ENCODE results near the gene PSMD1.

Gene PSMD1

DNA sequence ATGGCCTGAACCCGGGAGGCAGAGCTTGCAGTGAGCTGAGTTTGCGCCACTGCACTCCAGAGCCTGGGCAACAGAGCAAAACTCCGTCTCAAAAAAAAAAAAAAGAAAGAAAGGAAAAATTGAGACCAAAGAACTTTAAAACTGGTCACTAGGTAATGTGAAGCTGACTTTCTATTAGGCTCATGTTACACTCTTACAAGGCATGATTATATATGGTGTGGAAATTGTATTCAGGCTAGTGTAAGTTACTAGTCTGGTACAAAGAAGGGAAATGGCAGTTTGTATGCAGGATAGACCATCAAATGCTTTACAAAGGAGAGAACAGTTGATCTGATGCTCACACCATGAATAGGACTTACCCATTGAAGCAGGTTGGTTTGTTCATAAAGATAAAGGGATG, 106.3 kb downstream of the PSMD1 start:
- ChIA-PET POLR2A (no interaction called here), CTCF (interaction anchor here (0.7 kb wide), 1 partner anchor 65 kb away, joined by 3 read pairs; no protein-coding TSS in a partner anchor)
- H3K27ac ChIP-seq (ENCODE audit: extremely low read depth, low read depth, low read length) = no peak overlapping the region
- peaks cover 11 to 79% of the 10 kb centered on the region in 2 experiments for H3K36me3 ChIP-seq (ENCODE audit: control insufficient read depth in 2 of 2, insufficient read depth in 1 of 2, low read length in 2 of 2)
- TF ChIP-seq SALL2 (tag by site-specific recombination; IDR thresholded peaks at IDR 0.05; ENCODE audit: borderline replicate concordance) (no peak), ZNF174 (tag by site-specific recombination; IDR thresholded peaks at IDR 0.05) (no peak), ZBTB8A (tag by site-specific recombination; IDR thresholded peaks at IDR 0.05) (no peak), ZNF221 (tag by site-specific recombination; IDR thresholded peaks at IDR 0.05; ENCODE audit: borderline replicate concordance) (no peak), PRDM1 (tag by site-specific recombination; IDR thresholded peaks at IDR 0.05) (0 out of 2 replicates have a peak, but pooled peaks have one; percentile 22)
- no peak overlapping the region for H3K4me3 ChIP-seq (ENCODE audit: low read depth, low read length)
- no peaks in the 10 kb centered on the region for H3K9me3 ChIP-seq (ENCODE audit: control insufficient read depth, insufficient read depth, low read depth, low read length)
- H3K4me1 ChIP-seq (ENCODE audit: control insufficient read depth, insufficient read depth, low read length) = no peaks in the 10 kb centered on the region

DNA sequence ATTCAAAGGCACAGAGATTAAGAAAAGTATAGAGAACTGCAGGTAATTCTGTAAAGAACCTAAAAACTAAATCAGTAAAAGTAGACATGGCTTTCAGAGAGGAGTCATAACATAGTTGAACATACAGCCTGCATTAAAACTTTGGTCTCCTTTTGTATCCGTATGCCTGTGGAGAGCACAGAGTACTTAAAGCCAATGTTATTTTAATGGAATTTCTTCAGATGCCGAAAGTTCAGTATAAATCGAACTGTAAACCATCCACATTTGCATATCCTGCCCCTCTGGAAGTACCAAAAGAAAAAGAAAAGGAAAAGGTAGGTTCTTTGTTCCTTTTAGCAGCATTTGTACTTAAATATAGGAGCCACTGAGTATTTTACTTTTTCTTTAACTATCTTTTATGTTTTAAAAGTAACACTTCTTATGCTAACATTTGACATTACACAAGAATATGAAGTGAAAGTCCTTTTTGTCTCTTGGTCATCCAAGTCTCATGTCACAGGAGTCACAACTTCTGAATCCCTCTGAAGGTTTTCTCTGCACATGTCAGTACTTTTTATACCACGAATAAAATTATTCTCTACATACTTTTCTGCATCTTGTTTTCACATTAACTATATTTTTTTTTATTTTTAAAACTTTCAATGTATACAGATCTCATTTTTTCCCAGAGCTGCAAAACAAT, 106.9 kb downstream of the PSMD1 start:
- Histone ChIP-seq H3K27ac (ENCODE audit: extremely low read depth, low read depth, low read length) (no peak overlapping the region), H3K36me3 (ENCODE audit: control insufficient read depth in 2 of 2, insufficient read depth in 1 of 2, low read length in 2 of 2) (peaks cover 10 to 79% of the 10 kb centered on the region in 2 experiments; a peak in 2 of 3 replicates), H3K4me3 (ENCODE audit: low read depth, low read length) (no peak overlapping the region), H3K9me3 (ENCODE audit: control insufficient read depth, insufficient read depth, low read depth, low read length) (no peaks in the 10 kb centered on the region), H3K4me1 (ENCODE audit: control insufficient read depth, insufficient read depth, low read length) (no peaks in the 10 kb centered on the region)
- POLR2A ChIA-PET = no interaction called here
- CTCF ChIA-PET = interaction anchor here (0.6 kb wide), 1 partner anchor 249 kb away, joined by 3 read pairs; no protein-coding TSS in a partner anchor
- TF ChIP-seq, protein P1, sequence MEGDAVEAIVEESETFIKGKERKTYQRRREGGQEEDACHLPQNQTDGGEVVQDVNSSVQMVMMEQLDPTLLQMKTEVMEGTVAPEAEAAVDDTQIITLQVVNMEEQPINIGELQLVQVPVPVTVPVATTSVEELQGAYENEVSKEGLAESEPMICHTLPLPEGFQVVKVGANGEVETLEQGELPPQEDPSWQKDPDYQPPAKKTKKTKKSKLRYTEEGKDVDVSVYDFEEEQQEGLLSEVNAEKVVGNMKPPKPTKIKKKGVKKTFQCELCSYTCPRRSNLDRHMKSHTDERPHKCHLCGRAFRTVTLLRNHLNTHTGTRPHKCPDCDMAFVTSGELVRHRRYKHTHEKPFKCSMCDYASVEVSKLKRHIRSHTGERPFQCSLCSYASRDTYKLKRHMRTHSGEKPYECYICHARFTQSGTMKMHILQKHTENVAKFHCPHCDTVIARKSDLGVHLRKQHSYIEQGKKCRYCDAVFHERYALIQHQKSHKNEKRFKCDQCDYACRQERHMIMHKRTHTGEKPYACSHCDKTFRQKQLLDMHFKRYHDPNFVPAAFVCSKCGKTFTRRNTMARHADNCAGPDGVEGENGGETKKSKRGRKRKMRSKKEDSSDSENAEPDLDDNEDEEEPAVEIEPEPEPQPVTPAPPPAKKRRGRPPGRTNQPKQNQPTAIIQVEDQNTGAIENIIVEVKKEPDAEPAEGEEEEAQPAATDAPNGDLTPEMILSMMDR (tag by site-specific recombination; IDR thresholded peaks at IDR 0.05) = no peak
- TF ChIP-seq ZNF239 (tag by site-specific recombination; IDR thresholded peaks at IDR 0.05) (no peak), ZNF366 (tag by site-specific recombination; conservative IDR thresholded peaks at IDR 0.05) (no peak), ZFHX2 (tag by site-specific recombination; conservative IDR thresholded peaks at IDR 0.05) (no peak), SCRT1 (tag by site-specific recombination; IDR thresholded peaks at IDR 0.05; ENCODE audit: borderline replicate concordance) (no peak), ZNF629 (tag by site-specific recombination; IDR thresholded peaks at IDR 0.05) (no peak), BCL11A (tag by site-specific recombination; IDR thresholded peaks at IDR 0.05; ENCODE audit: low read depth) (no peak), ZNF146 (tag by site-specific recombination; IDR thresholded peaks at IDR 0.05) (no peak)
- TF ChIP-seq, protein P2, sequence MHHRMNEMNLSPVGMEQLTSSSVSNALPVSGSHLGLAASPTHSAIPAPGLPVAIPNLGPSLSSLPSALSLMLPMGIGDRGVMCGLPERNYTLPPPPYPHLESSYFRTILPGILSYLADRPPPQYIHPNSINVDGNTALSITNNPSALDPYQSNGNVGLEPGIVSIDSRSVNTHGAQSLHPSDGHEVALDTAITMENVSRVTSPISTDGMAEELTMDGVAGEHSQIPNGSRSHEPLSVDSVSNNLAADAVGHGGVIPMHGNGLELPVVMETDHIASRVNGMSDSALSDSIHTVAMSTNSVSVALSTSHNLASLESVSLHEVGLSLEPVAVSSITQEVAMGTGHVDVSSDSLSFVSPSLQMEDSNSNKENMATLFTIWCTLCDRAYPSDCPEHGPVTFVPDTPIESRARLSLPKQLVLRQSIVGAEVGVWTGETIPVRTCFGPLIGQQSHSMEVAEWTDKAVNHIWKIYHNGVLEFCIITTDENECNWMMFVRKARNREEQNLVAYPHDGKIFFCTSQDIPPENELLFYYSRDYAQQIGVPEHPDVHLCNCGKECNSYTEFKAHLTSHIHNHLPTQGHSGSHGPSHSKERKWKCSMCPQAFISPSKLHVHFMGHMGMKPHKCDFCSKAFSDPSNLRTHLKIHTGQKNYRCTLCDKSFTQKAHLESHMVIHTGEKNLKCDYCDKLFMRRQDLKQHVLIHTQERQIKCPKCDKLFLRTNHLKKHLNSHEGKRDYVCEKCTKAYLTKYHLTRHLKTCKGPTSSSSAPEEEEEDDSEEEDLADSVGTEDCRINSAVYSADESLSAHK (tag by site-specific recombination; IDR thresholded peaks at IDR 0.05) = no peak

DNA sequence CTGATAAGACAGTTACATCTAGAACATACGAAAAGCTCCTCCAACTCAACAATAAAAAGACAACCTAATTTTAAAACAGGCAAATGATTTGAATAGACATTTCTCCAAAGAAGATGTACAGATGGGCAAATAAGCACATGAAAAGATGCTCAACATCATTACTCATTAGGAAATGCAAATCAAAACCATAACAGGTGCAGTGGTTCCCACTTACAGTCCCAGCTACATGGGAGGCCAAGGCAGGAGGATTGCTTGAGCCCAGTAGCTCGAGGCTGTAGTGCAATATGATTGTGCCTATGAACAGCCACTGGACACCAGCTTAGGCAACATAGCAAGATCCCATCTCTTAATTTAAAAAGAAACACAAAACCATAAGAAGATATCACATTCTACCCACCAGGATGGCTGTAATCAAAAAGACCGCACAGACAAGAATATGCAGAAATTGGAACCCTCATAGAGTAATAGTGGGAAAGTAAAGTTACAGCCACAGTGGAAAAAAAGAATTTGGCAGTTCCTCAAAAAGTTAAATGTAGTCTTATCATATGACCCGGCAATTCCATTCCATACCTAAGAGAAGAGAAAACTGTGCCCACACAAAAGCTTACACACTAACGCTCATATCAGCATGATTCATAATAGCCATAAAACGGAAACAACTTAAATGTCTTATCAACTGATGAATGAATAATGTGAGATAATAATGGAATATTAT, 111.2 kb downstream of the PSMD1 start:
- no peaks in the 10 kb centered on the region for H3K4me1 ChIP-seq (ENCODE audit: control insufficient read depth, insufficient read depth, low read length)
- H3K9me3 ChIP-seq (ENCODE audit: control insufficient read depth, insufficient read depth, low read depth, low read length) = no peaks in the 10 kb centered on the region
- POLR2A ChIA-PET = no interaction called here
- H3K36me3 ChIP-seq (ENCODE audit: control insufficient read depth in 2 of 2, insufficient read depth in 1 of 2, low read length in 2 of 2) = peaks cover 23 to 97% of the 10 kb centered on the region in 2 experiments
- CTCF ChIA-PET = interaction anchor here (0.6 to 1.5 kb wide), 2 partner anchors 63 to 244 kb away, joined by 3 read pairs; no protein-coding TSS in a partner anchor
- H3K27ac ChIP-seq (ENCODE audit: extremely low read depth, low read depth, low read length) = no peak overlapping the region
- H3K4me3 ChIP-seq (ENCODE audit: low read depth, low read length) = no peak overlapping the region
- TF ChIP-seq KLF9 (tag by site-specific recombination; IDR thresholded peaks at IDR 0.05; ENCODE audit: low read depth) = no peak
- TF ChIP-seq, protein P3, sequence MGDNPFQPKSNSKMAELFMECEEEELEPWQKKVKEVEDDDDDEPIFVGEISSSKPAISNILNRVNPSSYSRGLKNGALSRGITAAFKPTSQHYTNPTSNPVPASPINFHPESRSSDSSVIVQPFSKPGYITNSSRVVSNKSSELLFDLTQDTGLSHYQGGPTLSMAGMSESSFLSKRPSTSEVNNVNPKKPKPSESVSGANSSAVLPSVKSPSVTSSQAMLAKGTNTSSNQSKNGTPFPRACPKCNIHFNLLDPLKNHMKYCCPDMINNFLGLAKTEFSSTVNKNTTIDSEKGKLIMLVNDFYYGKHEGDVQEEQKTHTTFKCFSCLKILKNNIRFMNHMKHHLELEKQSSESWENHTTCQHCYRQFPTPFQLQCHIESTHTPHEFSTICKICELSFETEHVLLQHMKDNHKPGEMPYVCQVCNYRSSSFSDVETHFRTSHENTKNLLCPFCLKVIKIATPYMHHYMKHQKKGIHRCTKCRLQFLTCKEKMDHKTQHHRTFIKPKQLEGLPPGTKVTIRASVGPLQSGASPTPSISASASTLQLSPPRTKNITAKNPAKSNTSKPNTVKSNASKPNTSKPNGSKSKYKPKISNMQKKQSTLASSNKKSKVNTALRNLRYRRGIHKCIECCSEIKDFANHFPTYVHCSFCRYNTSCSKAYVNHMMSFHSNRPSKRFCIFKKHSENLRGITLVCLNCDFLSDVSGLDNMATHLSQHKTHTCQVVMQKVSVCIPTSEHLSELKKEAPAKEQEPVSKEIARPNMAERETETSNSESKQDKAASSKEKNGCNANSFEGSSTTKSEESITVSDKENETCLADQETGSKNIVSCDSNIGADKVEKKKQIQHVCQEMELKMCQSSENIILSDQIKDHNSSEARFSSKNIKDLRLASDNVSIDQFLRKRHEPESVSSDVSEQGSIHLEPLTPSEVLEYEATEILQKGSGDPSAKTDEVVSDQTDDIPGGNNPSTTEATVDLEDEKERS (tag by site-specific recombination; IDR thresholded peaks at IDR 0.05) = no peak
- no peak for TF ChIP-seq ZNF214 (tag by site-specific recombination; IDR thresholded peaks at IDR 0.05; ENCODE audit: borderline replicate concordance)
- no peak for TF ChIP-seq ZNF747 (tag by site-specific recombination; IDR thresholded peaks at IDR 0.05)
- TF ChIP-seq ZNF76 (tag by site-specific recombination; IDR thresholded peaks at IDR 0.05; ENCODE audit: borderline replicate concordance, low read depth) = no peak
- no peak for TF ChIP-seq ZNF416 (tag by site-specific recombination; IDR thresholded peaks at IDR 0.05)
- no peak for TF ChIP-seq MEIS1 (CRISPR knock-in tag; IDR thresholded peaks at IDR 0.05; ENCODE audit: borderline replicate concordance)
- TF ChIP-seq ZSCAN16 (tag by site-specific recombination; IDR thresholded peaks at IDR 0.05) = no peak
- TF ChIP-seq ZNF133 (tag by site-specific recombination; IDR thresholded peaks at IDR 0.05) = no peak
